ENCODE measurements around the gene USP48.

Gene USP48

DNA sequence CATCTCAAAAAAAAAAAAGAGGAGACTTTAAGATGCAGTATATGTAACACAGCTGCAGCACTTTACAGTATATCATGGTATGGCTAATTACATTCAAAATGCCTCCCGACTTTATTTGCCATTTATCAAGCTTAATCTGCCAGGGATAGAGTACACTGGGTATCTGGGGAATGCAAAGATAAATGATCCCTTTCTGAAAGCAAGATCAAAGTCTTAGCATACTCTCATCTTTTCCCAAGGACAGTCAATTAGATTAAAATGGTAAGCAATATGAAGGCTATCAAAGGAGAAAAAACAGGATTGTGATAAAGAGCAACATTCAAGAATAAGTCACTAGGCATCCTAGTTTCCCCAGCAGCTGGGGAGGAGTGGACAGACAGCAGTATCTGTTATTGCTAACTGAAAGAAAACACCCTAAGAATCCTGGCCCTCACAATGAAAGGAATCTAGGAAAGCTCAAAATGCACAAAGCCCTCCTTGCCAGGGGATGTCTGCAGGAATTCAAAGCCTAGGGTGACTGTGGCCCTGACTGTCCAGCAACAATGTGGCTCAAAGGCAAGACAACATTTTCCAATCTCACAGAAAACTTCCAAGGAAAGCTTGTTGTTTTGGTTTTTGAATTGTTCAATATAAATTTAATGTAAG, 57.1 kb downstream of the USP48 start:
- ChIA-PET POLR2A (ENCODE audit: low non-redundant PET) (no interaction called here), CTCF (no interaction called here)
- TF ChIP-seq, protein P1, sequence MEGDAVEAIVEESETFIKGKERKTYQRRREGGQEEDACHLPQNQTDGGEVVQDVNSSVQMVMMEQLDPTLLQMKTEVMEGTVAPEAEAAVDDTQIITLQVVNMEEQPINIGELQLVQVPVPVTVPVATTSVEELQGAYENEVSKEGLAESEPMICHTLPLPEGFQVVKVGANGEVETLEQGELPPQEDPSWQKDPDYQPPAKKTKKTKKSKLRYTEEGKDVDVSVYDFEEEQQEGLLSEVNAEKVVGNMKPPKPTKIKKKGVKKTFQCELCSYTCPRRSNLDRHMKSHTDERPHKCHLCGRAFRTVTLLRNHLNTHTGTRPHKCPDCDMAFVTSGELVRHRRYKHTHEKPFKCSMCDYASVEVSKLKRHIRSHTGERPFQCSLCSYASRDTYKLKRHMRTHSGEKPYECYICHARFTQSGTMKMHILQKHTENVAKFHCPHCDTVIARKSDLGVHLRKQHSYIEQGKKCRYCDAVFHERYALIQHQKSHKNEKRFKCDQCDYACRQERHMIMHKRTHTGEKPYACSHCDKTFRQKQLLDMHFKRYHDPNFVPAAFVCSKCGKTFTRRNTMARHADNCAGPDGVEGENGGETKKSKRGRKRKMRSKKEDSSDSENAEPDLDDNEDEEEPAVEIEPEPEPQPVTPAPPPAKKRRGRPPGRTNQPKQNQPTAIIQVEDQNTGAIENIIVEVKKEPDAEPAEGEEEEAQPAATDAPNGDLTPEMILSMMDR (conservative IDR thresholded peaks at IDR 0.05; ENCODE audit: low read depth) = no peak
- no peak overlapping the region for H3K27ac ChIP-seq
- no peak for DNase-seq (ENCODE audit: low spot score)

DNA sequence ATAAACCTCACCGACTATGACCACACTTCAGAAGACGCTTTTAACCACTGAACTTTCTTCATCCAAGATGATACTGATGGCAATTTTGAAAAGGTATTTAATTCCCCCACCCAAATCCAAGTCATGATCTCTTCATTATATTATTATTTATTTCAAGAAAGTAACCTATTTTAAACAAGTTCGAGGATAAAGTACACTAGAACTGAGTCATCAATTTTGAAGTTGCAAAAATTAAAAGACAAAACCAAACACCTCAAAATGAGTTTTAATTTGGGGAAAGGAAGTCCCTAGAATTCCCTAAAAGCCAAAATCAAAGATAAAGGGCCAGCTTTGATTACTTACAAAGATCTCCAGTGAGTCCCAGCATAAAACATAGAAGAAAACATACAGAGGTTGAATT, 58.4 kb downstream of the USP48 start:
- H3K27ac ChIP-seq = no peak overlapping the region
- CTCF ChIA-PET = no interaction called here
- DNase-seq (ENCODE audit: low spot score) = no peak
- POLR2A ChIA-PET (ENCODE audit: low non-redundant PET) = no interaction called here
- TF ChIP-seq, protein P1 (conservative IDR thresholded peaks at IDR 0.05; ENCODE audit: low read depth) = no peak

DNA sequence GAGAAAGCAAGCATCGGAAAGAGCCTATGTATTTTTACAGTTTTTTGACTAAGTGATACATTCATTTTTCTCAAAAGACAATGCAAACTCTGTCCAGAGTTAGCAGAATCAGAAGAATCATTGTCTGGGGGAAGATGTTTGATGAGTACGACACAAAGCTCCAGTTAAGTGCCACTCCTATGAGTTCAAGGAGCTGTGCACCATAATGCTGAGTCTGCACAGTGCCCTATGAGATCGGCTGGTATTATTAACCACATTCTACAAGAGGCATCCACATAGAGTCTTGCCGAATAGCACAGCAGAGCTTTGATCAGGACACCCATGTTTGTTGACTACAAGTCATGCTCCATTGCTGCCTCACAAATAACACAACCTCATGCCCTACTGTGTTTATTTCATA, 58.9 kb downstream of the USP48 start:
- TF ChIP-seq, protein P1 (conservative IDR thresholded peaks at IDR 0.05; ENCODE audit: low read depth) = no peak
- no peak overlapping the region for H3K27ac ChIP-seq
- CTCF ChIA-PET = no interaction called here
- no peak for DNase-seq (ENCODE audit: low spot score)
- POLR2A ChIA-PET (ENCODE audit: low non-redundant PET) = no interaction called here

DNA sequence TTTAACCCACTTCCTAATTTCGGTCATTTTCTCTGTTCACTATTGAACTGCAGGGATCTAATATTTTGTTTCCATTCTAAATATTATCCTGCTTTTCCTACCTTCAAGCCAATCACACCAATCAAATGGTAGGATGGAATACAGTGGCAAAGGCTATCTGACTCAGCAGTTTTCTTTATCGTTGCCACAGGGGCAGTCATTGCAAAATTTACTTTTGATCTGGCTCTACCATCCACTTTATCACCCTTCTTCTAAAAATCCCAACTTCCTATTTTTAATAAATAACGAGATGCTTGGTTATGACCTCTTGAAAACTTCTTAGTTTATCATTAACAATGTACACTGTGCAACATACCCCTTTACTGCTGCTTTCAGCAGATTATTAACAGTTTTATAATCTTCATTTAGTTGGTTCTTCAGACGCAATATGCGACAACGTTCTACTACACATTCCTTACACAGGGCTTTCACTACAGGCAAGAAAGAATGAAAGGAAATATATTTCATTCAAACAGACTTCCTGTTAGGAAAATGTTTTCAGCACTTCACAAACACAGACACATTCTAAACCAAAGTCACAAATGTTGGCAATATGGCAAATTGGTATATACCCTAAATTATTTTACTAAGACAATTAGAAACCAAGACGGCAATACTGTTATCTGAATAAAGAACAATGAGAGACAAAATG, 61.5 kb downstream of the USP48 start:
- H3K27ac ChIP-seq = no peak overlapping the region
- ChIA-PET CTCF (no interaction called here), POLR2A (ENCODE audit: low non-redundant PET) (no interaction called here)
- no peak for DNase-seq (ENCODE audit: low spot score)
- TF ChIP-seq, protein P1 (conservative IDR thresholded peaks at IDR 0.05; ENCODE audit: low read depth) = no peak

DNA sequence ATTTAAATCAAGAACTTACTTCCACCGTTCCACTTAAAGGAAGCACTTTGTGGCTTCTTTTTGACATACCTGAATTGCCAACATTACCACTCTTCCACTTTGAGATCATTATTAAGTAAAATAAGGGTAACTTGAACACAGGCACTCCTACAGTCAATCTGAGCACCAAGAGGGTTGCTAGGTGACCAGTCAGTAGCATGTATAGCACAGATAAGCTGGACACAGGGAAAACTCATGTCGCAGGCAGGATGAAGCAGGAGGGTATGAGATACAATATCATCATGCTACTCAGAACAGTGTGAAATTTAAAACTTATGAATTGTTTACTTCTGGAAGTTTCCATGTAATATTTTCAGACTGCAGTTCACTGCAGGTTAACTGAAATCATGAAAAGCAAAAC, 66.8 kb downstream of the USP48 start:
- ChIA-PET CTCF (interaction anchor here (0.6 kb wide), 1 partner anchor 7 kb away, joined by 4 read pairs; no protein-coding TSS in a partner anchor), POLR2A (ENCODE audit: low non-redundant PET) (no interaction called here)
- DNase-seq (ENCODE audit: low spot score) = no peak
- no peak overlapping the region for H3K27ac ChIP-seq
- TF ChIP-seq, protein P1 (conservative IDR thresholded peaks at IDR 0.05; ENCODE audit: low read depth) = no peak

DNA sequence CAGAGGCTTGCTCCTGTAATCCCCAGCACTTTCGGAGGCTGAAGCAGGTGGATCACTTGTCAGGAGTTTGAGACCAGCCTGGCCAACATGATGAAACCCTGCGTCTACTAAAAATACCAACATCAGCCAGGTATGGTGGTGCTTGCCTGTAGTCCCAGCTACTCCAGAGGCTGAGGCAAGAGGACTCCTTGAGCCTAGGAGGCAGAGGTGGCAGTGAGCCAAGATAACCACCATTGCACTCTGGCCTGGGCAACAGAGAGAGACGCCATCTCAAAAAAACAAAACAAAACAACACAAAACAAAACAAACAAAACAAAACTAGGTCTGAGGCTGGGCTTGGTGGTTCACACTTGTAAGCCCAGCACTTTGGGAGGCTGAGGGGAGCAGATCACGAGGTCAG, 75.1 kb downstream of the USP48 start:
- DNase-seq (ENCODE audit: low spot score) = no peak
- H3K27ac ChIP-seq = no peak overlapping the region
- CTCF ChIA-PET = interaction anchor here (0.6 kb wide), 1 partner anchor 315 kb away, joined by 3 read pairs; no protein-coding TSS in a partner anchor
- POLR2A ChIA-PET (ENCODE audit: low non-redundant PET) = no interaction called here
- TF ChIP-seq, protein P1 (conservative IDR thresholded peaks at IDR 0.05; ENCODE audit: low read depth) = no peak
